KOPT-K1 (cell line): ENCODE results near the gene PTPRM.

Experiments
- H3K27ac ChIP-seq: fragments of 200-600 bp; sonication (generic); 2 replicates; pipeline ENCODE4 v1.5.1; 2016; ENCODE audit warnings: antibody characterized with exemption, mild to moderate bottlenecking, low read depth, low read length; ENCODE audit not compliant: poor library complexity, severe bottlenecking
- H3K36me3 ChIP-seq: fragments of 200-600 bp; sonication (generic); 2 replicates; pipeline ENCODE4 v1.5.1; 2017; ENCODE audit warnings: antibody characterized with exemption, mild to moderate bottlenecking, low read length, moderate library complexity; ENCODE audit not compliant: insufficient read depth
- H3K9me3 ChIP-seq: fragments of 200-600 bp; sonication (generic); 2 replicates; pipeline ENCODE4 v1.5.1; 2017; ENCODE audit warnings: antibody characterized with exemption, low read length, mild to moderate bottlenecking; ENCODE audit not compliant: insufficient read depth, poor library complexity, severe bottlenecking

The PTPRM gene

GRCh38 chr18:7647500-7647899 is 80.4 kb downstream of the PTPRM start:
- H3K27ac ChIP-seq: no peak overlapping the region
- no peaks in the 10 kb centered on the region for H3K9me3 ChIP-seq
- H3K36me3 ChIP-seq: no peaks in the 10 kb centered on the region

GRCh38 chr18:7657050-7657449 is 89.9 kb downstream of the PTPRM start:
- H3K36me3 ChIP-seq: no peaks in the 10 kb centered on the region
- H3K9me3 ChIP-seq: no peaks in the 10 kb centered on the region
- H3K27ac ChIP-seq: no peak overlapping the region

- Histone ChIP-seq H3K27ac (no peak overlapping the region), H3K9me3 (no peaks in the 10 kb centered on the region), H3K36me3 (no peaks in the 10 kb centered on the region)
Measured at GRCh38 chr18:7657937-7658336, 90.8 kb downstream of the PTPRM start.

DNA sequence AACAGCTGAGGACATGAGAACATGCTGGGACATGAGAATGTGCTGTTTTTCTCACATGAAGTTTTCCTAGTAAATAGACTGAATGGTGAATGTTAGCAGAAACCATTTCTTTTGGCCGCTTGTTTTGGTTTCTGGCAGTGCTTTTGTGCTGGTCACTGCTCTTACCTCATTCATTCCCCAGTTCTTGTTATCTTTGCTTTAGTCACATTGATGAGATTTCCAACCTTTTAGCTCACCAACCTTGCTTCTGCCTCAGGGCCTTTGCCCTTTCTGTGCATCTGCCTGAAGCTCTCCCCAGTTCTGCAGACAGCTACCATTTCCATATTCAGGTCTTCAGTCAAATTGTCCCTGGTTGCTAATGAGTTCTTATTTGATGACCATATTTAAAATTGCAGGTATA is 91.6 kb downstream of the PTPRM start:
- Histone ChIP-seq H3K9me3 (no peaks in the 10 kb centered on the region), H3K27ac (no peak overlapping the region)

GRCh38 chr18:7661207-7661606 is 94.1 kb downstream of the PTPRM start:
- no peaks in the 10 kb centered on the region for H3K36me3 ChIP-seq

More for the DNA sequence above, 91.6 kb downstream of the PTPRM start:
- H3K36me3 ChIP-seq: no peaks in the 10 kb centered on the region

DNA sequence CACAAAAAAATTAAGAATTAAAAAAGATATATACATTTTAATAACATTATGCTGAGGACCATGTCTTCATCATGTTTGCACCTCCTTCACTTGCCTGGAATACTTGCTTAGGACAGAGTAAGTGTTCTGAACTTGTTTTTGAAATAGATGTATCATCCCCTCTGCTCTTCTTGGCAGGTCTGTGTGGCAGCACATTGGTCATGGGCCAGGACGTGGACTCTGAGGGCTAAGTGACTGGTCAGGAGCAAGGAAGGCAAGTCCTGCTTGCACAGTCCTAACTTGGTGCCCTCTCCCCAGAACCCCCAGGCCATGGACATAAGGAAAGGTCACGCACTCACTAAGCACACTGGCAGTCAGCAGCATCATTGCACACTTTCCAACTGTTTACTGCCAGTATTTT is 95.8 kb downstream of the PTPRM start:
- Histone ChIP-seq H3K36me3 (no peaks in the 10 kb centered on the region), H3K9me3 (no peaks in the 10 kb centered on the region), H3K27ac (no peak overlapping the region)

More at GRCh38 chr18:7661207-7661606, 94.1 kb downstream of the PTPRM start:
- no peaks in the 10 kb centered on the region for H3K9me3 ChIP-seq
- no peak overlapping the region for H3K27ac ChIP-seq

GRCh38 chr18:7663366-7664312 is 96.5 kb downstream of the PTPRM start:
- Histone ChIP-seq H3K27ac (no peak overlapping the region), H3K36me3 (no peaks in the 10 kb centered on the region), H3K9me3 (no peaks in the 10 kb centered on the region)

GRCh38 chr18:7666195-7666776 is 99.2 kb downstream of the PTPRM start:
- Histone ChIP-seq H3K27ac (no peak overlapping the region), H3K9me3 (no peaks in the 10 kb centered on the region), H3K36me3 (no peaks in the 10 kb centered on the region)

DNA sequence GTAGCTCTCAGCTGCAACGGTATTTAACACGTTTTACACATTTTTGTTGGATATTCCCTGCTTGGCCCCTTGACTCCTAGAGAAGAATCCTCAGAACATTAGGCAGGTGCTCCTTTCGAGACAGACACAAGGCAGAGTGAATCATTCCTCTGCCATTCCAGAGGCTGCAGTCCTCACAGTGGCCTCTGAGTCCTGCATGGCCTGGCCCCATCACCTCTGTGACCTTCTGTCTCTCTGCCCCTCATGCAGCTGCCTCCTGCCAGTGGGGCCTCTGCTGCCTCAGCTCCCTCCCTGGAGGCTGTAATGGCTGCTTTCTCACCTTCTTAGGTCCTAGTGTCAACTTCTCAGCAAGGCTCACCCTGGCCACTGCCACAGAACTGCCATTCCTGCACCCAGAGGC is 101.3 kb downstream of the PTPRM start:
- H3K36me3 ChIP-seq: no peaks in the 10 kb centered on the region
- H3K27ac ChIP-seq: no peak overlapping the region
- H3K9me3 ChIP-seq: no peaks in the 10 kb centered on the region

GRCh38 chr18:7669361-7669760 is 102.2 kb downstream of the PTPRM start:
- Histone ChIP-seq H3K9me3 (no peaks in the 10 kb centered on the region), H3K36me3 (no peaks in the 10 kb centered on the region), H3K27ac (no peak overlapping the region)

GRCh38 chr18:7671105-7671504 is 104.0 kb downstream of the PTPRM start:
- no peaks in the 10 kb centered on the region for H3K36me3 ChIP-seq
- no peak overlapping the region for H3K27ac ChIP-seq
- no peaks in the 10 kb centered on the region for H3K9me3 ChIP-seq

DNA sequence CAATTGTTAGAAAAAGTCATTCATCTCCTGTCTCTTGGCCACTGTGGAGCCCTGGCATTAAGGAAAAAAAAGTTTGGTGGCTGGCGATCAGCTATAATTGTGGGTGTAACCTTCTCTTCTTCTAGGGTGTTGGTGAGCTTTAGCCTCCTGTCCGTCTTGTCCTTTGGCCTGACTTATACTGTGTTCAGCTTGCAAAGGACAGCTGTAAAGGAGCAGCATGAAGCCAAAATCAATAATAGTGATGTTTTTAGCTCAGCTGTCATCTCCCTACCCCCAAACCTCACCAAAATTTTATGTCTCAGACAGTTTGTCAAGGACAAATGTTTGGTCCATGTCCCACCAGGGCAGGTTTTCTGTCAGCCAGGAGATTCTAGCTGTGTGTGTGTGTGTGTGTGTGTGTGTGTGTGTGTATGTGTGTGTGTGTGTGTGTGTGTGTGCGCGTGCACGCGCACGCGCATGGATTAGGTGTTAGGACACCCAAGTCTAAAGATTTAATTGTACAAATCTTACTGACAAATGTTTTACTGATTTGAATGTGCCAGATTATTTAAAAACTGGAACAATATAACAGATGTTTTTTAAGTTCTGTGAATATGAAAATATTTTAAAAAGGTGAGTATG is 109.2 kb downstream of the PTPRM start:
- no peaks in the 10 kb centered on the region for H3K9me3 ChIP-seq
- no peaks in the 10 kb centered on the region for H3K36me3 ChIP-seq
- no peak overlapping the region for H3K27ac ChIP-seq

DNA sequence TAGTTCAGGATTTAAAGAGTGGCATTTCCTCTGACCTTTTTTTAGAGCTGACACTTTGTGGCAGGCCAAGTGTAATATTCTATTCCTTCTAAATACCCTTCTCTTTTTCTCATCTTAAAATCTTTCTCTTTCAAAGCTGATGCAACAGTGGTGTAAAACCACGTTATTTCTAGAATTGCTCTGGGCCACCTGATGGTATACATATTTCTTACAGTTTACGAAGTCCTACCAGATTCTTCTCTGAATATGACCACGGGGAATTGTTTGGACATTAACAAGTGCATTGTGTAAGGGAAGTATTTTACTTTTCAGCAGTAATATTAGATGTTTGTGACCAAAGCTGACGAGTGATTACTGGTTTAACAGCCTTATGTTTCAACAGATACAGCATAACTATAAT is 109.9 kb downstream of the PTPRM start:
- no peak overlapping the region for H3K27ac ChIP-seq
- H3K9me3 ChIP-seq: no peaks in the 10 kb centered on the region
- no peaks in the 10 kb centered on the region for H3K36me3 ChIP-seq

DNA sequence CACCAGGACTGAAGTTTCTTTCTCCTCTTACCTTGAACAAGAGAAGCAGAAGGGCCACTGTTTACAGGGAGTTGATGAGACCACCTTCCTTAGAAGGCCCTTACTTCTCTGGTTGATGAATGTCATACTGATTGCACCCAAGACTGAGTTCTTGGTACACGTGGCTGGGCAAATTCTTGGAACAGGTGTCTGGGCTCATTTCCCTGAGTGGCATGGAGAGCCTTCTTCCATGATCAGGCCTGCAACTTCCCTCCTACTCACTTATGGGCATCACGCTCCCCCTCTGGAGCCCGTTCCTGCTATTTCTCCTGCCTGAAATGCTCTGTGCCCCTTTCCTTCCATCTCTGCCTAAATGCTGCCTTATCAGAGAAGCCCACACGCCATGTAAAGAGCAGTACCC is 110.3 kb downstream of the PTPRM start:
- no peaks in the 10 kb centered on the region for H3K36me3 ChIP-seq
- H3K9me3 ChIP-seq: no peaks in the 10 kb centered on the region
- H3K27ac ChIP-seq: no peak overlapping the region

DNA sequence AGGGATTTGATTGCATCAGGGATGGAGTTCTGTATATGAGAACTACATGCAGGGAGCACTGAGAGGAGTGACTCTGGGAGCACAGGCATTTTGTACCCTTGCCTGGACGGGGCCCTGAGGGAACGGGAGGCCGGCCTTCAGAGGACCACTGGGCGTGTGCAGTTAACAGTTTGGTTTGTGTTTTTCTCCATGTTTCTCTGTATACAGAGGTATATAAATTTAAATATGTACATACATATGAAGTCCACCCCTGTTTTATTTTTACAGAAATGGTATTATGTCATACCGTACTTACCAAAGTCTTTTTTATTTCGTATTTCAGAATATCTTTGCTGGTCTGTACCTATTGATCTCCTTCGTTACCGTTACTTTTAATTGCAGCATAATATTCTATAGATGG is 111.3 kb downstream of the PTPRM start:
- Histone ChIP-seq H3K9me3 (no peaks in the 10 kb centered on the region), H3K36me3 (no peaks in the 10 kb centered on the region), H3K27ac (no peak overlapping the region)
